CD4-positive, CD25-positive, alpha-beta regulatory T cell (primary cell): ENCODE measurements around the gene GSTCD. TPM values are rescaled to one million over a fixed set of nuclear protein-coding genes. Genes with fewer than 3 reads are reported as not detected.

ENCODE experiments used
- ATAC-seq, 2 donors: fragments of 150-1000 bp; cut with Tn5 transposase; one replicate each; pipeline ENCODE4 v1.10.0; 2021; ENCODE audit warnings: low read depth in 2 of 2, moderate number of reproducible peaks in 2 of 2, moderate library complexity in 1 of 2
- DNase-seq, 3 donors: peaks; one replicate each; pipeline versions ENCODE4 v3.0.0 to v3.0.0-alpha.2; 2012 to 2022; ENCODE audit warnings: mixed read lengths in 1 of 3
- H3K27ac ChIP-seq: one replicate; pipeline ENCODE4 v1.7.0; 2013; ENCODE audit warnings: mild to moderate bottlenecking, low read length; ENCODE audit not compliant: insufficient read depth, poor library complexity, severe bottlenecking
- H3K27me3 ChIP-seq: one replicate; pipeline ENCODE4 v1.7.0; 2013; ENCODE audit warnings: low read length; ENCODE audit not compliant: control insufficient read depth, insufficient read depth
- H3K36me3 ChIP-seq: one replicate; pipeline ENCODE4 v1.7.0; 2013; ENCODE audit warnings: mild to moderate bottlenecking, low read length, moderate library complexity; ENCODE audit not compliant: control insufficient read depth, insufficient read depth
- H3K4me1 ChIP-seq: 2 replicates; pipeline ENCODE4 v1.7.0; 2013; ENCODE audit warnings: mild to moderate bottlenecking, low read length; ENCODE audit not compliant: insufficient read depth, control insufficient read depth, poor library complexity, severe bottlenecking
- H3K4me3 ChIP-seq: one replicate; pipeline ENCODE4 v1.7.0; 2013; ENCODE audit warnings: low read depth, mild to moderate bottlenecking, low read length, moderate library complexity
- H3K9me3 ChIP-seq, 2 experiments: 1 replicate in 1 of 2; 2 replicates in 1 of 2; pipeline ENCODE4 v1.7.0; 2013; ENCODE audit warnings: low read length in 2 of 2, mild to moderate bottlenecking in 1 of 2, moderate library complexity in 1 of 2; ENCODE audit not compliant: control insufficient read depth in 2 of 2
- H3K27ac Mint-ChIP-seq, 3 donors: one replicate each; pipeline ENCODE4 v1.8.0; 2020 to 2022; ENCODE audit warnings: mild to moderate bottlenecking in 3 of 3, mixed read lengths in 3 of 3, moderate library complexity in 2 of 3
- H3K27me3 Mint-ChIP-seq: one replicate; pipeline ENCODE4 v1.8.0; 2022; ENCODE audit warnings: mild to moderate bottlenecking, mixed read lengths
- H3K36me3 Mint-ChIP-seq: one replicate; pipeline ENCODE4 v1.8.0; 2020; ENCODE audit warnings: mixed read lengths
- H3K4me1 Mint-ChIP-seq, 4 donors: one replicate each; pipeline ENCODE4 v1.8.0; 2020 to 2022; ENCODE audit warnings: mixed read lengths in 4 of 4, mild to moderate bottlenecking in 1 of 4
- H3K4me3 Mint-ChIP-seq, 4 donors: one replicate each; pipeline ENCODE4 v1.8.0; 2020 to 2022; ENCODE audit warnings: mild to moderate bottlenecking in 4 of 4, mixed read lengths in 4 of 4, moderate library complexity in 3 of 4
- H3K9me3 Mint-ChIP-seq, 7 donors: one replicate each; pipeline ENCODE4 v1.8.0; 2020 to 2022; ENCODE audit warnings: mixed read lengths in 7 of 7, mild to moderate bottlenecking in 3 of 7, moderate library complexity in 2 of 7
- polyA plus RNA-seq, 4 donors: library from polyadenylated mRNA; unstranded; fragments of 300-500 nt; fragmentation: Illumina TruSeq; gene quantifications; one replicate each; pipeline ENCODE4 v1.2.3, GENCODE V29; 2021
- total RNA-seq: library from RNA; stranded (reverse); gene quantifications from one replicate; pipeline ENCODE4 v1.2.3, GENCODE V29; 2022

The GSTCD gene
- total and polyA plus RNA-seq, 5 donors from 2014 or later, result 1.6 to 4.4 (median 2.5) TPM

DNA sequence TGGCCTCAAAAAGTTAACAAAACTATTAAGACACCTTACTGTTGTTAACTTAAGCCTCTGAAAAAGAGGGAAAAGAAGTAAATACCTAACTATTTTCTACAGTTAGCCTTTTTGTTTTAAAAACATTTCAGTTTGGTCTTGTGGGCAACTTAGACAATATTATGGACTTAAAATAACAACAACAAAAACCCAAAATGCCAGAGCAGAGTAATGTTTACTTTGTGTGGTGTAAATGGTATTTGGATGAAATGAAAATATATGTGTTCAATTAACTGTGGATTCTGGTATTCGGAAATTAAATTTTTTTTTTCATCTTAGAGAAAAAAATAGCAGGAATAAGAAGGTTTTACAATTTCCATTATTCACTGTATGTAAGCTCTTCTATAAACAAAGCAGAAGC is 107.1 kb downstream of the GSTCD start:
- Mint-ChIP-seq H3K36me3 (no peaks in the 10 kb centered on the region), H3K4me3 (no peak overlapping the region), H3K27ac (no peak overlapping the region), H3K27me3 (no peaks in the 10 kb centered on the region), H3K9me3 (no peaks in the 10 kb centered on the region), H3K4me1 (peaks cover 0 to 2% (median 0%) of the 10 kb centered on the region in 4 donors)
- H3K27me3 ChIP-seq, result no peaks in the 10 kb centered on the region
- H3K27ac ChIP-seq, result no peak overlapping the region
- ATAC-seq (no peak), DNase-seq (no peak)
- no peak overlapping the region for H3K4me3 ChIP-seq
- H3K9me3 ChIP-seq, result no peaks in the 10 kb centered on the region
- H3K4me1 ChIP-seq, result no peaks in the 10 kb centered on the region
- no peaks in the 10 kb centered on the region for H3K36me3 ChIP-seq

DNA sequence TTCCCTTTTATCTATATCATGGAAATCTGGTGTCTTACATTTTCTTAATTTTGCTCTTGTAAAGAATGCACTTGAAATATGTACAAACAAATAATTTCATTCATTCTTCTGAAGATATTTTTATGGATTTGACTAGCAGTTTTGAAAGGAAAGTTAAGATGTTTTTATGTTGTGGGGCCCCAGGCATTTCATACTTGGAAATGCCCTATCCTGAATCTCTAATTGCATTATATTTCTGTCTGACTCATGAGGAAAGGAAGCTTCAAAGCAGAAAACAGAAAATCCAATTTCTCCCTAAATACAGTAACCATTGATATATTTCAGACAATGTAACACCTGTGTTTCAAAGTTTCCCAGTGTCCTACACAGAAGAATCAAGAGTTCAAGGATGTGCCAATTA is 113.5 kb downstream of the GSTCD start:
- Histone ChIP-seq H3K4me1 (no peaks in the 10 kb centered on the region), H3K36me3 (no peaks in the 10 kb centered on the region), H3K9me3 (no peaks in the 10 kb centered on the region), H3K27me3 (no peaks in the 10 kb centered on the region), H3K4me3 (no peak overlapping the region), H3K27ac (no peak overlapping the region)
- Mint-ChIP-seq H3K27me3 (no peaks in the 10 kb centered on the region), H3K27ac (no peak overlapping the region), H3K9me3 (peaks cover 0 to 2% (median 0%) of the 10 kb centered on the region in 7 donors), H3K4me1 (peaks cover 0 to 2% (median 0%) of the 10 kb centered on the region in 4 donors), H3K4me3 (no peak overlapping the region), H3K36me3 (peaks cover 17% of the 10 kb centered on the region)
- DNase-seq (no peak), ATAC-seq (no peak)

DNA sequence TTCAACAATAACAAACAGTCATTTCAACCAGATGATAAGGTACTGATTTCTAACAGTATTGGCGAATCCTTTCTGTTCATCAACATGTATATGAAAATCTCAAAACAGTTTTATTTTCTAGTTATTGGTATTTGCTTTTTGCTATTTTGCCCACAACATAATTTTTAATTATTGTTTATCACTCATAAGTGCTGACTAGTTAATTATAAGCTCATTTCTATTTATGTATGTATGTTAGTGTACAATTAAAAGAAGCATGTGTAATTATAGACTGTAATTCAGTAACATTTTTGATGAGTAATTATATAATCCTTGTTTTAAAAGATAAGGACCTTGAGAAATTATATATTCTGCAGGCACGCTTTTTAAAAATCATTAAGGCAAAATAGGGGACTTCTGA is 119.5 kb downstream of the GSTCD start:
- ATAC-seq, result no peak
- Mint-ChIP-seq H3K4me3 (no peak overlapping the region), H3K27me3 (no peaks in the 10 kb centered on the region), H3K27ac (no peak overlapping the region), H3K9me3 (peaks cover 0 to 2% (median 0%) of the 10 kb centered on the region in 7 donors), H3K4me1 (no peaks in the 10 kb centered on the region), H3K36me3 (peaks cover 30% of the 10 kb centered on the region)
- no peaks in the 10 kb centered on the region for H3K9me3 ChIP-seq
- no peaks in the 10 kb centered on the region for H3K4me1 ChIP-seq
- H3K27ac ChIP-seq, result no peak overlapping the region
- no peaks in the 10 kb centered on the region for H3K27me3 ChIP-seq
- H3K36me3 ChIP-seq, result no peaks in the 10 kb centered on the region
- no peak for DNase-seq
- H3K4me3 ChIP-seq, result no peak overlapping the region

DNA sequence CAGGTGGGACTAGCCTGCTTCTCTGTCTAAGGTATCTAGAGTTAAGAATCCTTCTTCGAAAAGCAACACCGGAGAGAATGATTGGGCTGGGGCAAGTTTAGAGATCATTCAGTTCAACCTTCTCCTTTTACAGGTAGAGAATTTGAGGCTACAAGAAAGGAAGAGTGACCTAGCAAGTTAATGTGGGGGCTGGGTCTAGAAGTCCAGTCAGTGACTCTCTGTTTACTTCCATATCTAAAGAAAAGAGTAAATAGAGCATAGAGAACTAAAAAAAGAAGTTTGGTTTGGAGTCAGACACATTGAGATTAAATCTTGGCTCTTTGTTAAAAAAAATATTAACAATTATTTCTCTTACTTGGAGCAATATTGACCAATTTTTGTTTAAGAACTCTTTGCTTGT is 122.6 kb downstream of the GSTCD start:
- H3K9me3 Mint-ChIP-seq, result peaks cover 0 to 2% (median 0%) of the 10 kb centered on the region in 7 donors
- Histone ChIP-seq H3K4me3 (no peak overlapping the region), H3K36me3 (no peaks in the 10 kb centered on the region), H3K27ac (no peak overlapping the region), H3K9me3 (no peaks in the 10 kb centered on the region), H3K4me1 (no peaks in the 10 kb centered on the region), H3K27me3 (no peaks in the 10 kb centered on the region)
- H3K4me3 Mint-ChIP-seq, result no peak overlapping the region
- H3K27ac Mint-ChIP-seq, result no peak overlapping the region
- no peaks in the 10 kb centered on the region for H3K27me3 Mint-ChIP-seq
- ATAC-seq (no peak), DNase-seq (no peak)
- no peaks in the 10 kb centered on the region for H3K4me1 Mint-ChIP-seq
- peaks cover 23% of the 10 kb centered on the region for H3K36me3 Mint-ChIP-seq

DNA sequence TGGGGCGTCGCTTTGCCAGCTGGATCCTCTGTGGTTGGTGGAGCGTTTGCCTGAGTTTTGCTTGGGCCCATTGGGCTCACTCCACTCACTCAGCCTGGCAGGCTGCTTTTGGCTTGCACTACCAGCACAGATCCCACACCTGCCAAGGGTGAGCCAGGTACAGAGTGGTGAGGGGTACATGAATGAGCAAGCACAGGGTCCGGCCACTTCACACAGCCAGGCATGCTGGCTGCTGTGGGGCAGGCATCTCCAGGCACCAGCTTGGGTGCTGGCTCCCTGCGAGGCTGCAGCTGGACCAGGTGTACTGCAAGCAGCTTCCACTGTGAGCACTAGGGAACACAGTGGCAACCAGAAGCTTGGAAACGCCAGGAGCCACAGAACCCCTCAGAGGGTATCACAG is 126.6 kb downstream of the GSTCD start:
- H3K4me3 Mint-ChIP-seq, result no peak overlapping the region
- Histone ChIP-seq H3K27ac (no peak overlapping the region), H3K27me3 (no peaks in the 10 kb centered on the region), H3K9me3 (no peaks in the 10 kb centered on the region), H3K4me3 (no peak overlapping the region), H3K36me3 (no peaks in the 10 kb centered on the region), H3K4me1 (no peaks in the 10 kb centered on the region)
- DNase-seq, result no peak
- peaks cover 34% of the 10 kb centered on the region for H3K36me3 Mint-ChIP-seq
- no peak for ATAC-seq
- no peak overlapping the region for H3K27ac Mint-ChIP-seq
- H3K27me3 Mint-ChIP-seq, result no peaks in the 10 kb centered on the region
- no peaks in the 10 kb centered on the region for H3K4me1 Mint-ChIP-seq
- H3K9me3 Mint-ChIP-seq, result peaks cover 0 to 5% (median 0%) of the 10 kb centered on the region in 7 donors

DNA sequence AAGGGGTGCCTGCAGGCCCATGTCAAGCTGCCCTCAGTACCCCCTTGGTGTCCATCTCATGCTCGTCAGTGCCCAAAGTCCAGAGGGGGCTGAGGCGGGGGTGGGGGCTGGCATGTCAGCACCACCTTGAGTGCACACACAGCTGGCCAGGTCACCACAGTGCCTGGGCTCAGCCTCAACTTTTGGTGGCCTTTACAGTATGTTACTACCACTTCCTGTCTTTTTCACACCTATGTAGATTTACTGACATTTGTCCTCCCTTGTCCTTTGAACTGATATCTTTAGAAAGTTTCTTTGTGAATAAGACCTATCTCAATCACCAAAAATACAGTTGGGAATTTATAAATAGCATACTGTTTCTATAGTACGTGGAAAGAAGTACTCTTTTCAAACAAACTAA is 128.0 kb downstream of the GSTCD start:
- Histone ChIP-seq H3K36me3 (no peaks in the 10 kb centered on the region), H3K4me3 (no peak overlapping the region), H3K27ac (no peak overlapping the region), H3K27me3 (no peaks in the 10 kb centered on the region), H3K9me3 (no peaks in the 10 kb centered on the region), H3K4me1 (no peaks in the 10 kb centered on the region)
- H3K36me3 Mint-ChIP-seq, result peaks cover 35% of the 10 kb centered on the region
- no peak overlapping the region for H3K27ac Mint-ChIP-seq
- H3K4me1 Mint-ChIP-seq, result no peaks in the 10 kb centered on the region
- H3K9me3 Mint-ChIP-seq, result peaks cover 0 to 5% (median 0%) of the 10 kb centered on the region in 7 donors
- no peak overlapping the region for H3K4me3 Mint-ChIP-seq
- no peak for ATAC-seq
- DNase-seq, result no peak
- H3K27me3 Mint-ChIP-seq, result no peaks in the 10 kb centered on the region

DNA sequence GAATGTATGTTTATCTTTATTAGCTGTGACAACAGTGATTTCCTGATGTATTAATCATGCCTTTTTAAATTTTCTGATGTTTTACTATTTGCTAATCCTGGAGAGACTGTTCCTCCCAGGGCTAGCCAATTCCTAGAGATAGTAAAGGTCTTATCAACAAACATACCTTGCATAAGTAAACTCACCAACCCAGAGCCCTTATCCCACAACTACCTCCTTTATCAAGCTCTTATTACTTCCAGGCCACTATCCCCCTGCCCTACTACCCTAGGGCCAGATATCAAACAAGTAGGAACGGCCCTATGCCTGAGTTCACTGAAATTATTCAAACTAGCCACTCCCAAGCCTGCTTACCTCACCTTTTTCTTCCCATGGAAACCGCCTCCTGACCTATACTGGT is 128.5 kb downstream of the GSTCD start:
- Histone ChIP-seq H3K27me3 (no peaks in the 10 kb centered on the region), H3K4me3 (no peak overlapping the region), H3K4me1 (no peaks in the 10 kb centered on the region), H3K36me3 (no peaks in the 10 kb centered on the region), H3K9me3 (no peaks in the 10 kb centered on the region), H3K27ac (no peak overlapping the region)
- no peak for DNase-seq
- ATAC-seq, result no peak
- H3K4me3 Mint-ChIP-seq, result no peak overlapping the region
- H3K4me1 Mint-ChIP-seq, result no peaks in the 10 kb centered on the region
- peaks cover 0 to 5% (median 0%) of the 10 kb centered on the region in 7 donors for H3K9me3 Mint-ChIP-seq
- no peaks in the 10 kb centered on the region for H3K27me3 Mint-ChIP-seq
- no peak overlapping the region for H3K27ac Mint-ChIP-seq
- H3K36me3 Mint-ChIP-seq, result peaks cover 35% of the 10 kb centered on the region

DNA sequence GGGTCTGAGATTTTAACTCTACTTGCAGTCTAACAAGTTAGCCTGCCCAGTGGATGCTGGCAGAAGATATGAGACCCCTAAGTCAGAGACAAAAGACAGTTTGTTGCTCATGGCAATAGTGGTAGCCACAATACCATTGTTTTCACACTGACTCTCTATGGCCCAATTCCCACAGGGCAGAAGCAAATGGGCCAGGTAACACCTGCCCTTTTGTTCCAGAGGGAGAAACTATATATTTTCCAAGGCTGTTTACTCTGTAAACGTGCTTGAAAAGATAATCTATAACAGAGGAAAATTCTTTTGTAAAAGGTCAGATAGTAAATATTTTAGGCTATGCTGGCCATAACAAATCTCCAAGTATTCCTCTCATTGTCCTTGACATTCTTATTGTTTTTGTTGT is 129.5 kb downstream of the GSTCD start:
- DNase-seq (no peak), ATAC-seq (no peak)
- H3K36me3 ChIP-seq, result no peaks in the 10 kb centered on the region
- H3K9me3 Mint-ChIP-seq, result peaks cover 0 to 5% (median 0%) of the 10 kb centered on the region in 7 donors
- H3K27ac ChIP-seq, result no peak overlapping the region
- H3K27ac Mint-ChIP-seq, result no peak overlapping the region
- H3K27me3 ChIP-seq, result no peaks in the 10 kb centered on the region
- H3K4me1 Mint-ChIP-seq, result no peaks in the 10 kb centered on the region
- H3K36me3 Mint-ChIP-seq, result peaks cover 34% of the 10 kb centered on the region
- no peaks in the 10 kb centered on the region for H3K4me1 ChIP-seq
- H3K27me3 Mint-ChIP-seq, result no peaks in the 10 kb centered on the region
- H3K9me3 ChIP-seq, result no peaks in the 10 kb centered on the region
- H3K4me3 ChIP-seq, result no peak overlapping the region
- no peak overlapping the region for H3K4me3 Mint-ChIP-seq
